GM23338 (cell line): ENCODE measurements around the gene SLC25A22. TPM values are rescaled to one million over a fixed set of nuclear protein-coding genes. Genes with fewer than 3 reads are reported as not detected.

Source experiments
- ATAC-seq: fragments of 200-7000 bp; cut with Tn5 transposase; 3 replicates; pipeline ENCODE4 v1.9.1; 2020
- DNase-seq: peaks from one replicate; pipeline ENCODE4 v3.0.0-alpha.2; 2015; ENCODE audit warnings: low spot score
- H2AFZ ChIP-seq: fragments of 200-600 bp; sonication (generic); 2 replicates; pipeline ENCODE4 v1.8.0; 2016; ENCODE audit warnings: antibody characterized with exemption, mild to moderate bottlenecking, moderate library complexity
- H3F3A ChIP-seq: fragments of 200-600 bp; sonication (generic); replicated peaks from 2 replicates; pipeline ENCODE4 v1.8.0; 2017; ENCODE audit warnings: antibody characterized with exemption, mixed run types, low read depth
- H3K27ac ChIP-seq: fragments of 200-600 bp; sonication (generic); 2 replicates; pipeline ENCODE4 v1.6.1; 2016; ENCODE audit warnings: low read depth
- H3K27me3 ChIP-seq: fragments of 200-600 bp; sonication (generic); 2 replicates; pipeline ENCODE4 v1.8.0; 2016; ENCODE audit warnings: mild to moderate bottlenecking, mixed run types, moderate library complexity; ENCODE audit not compliant: insufficient read depth
- H3K36me3 ChIP-seq: fragments of 200-600 bp; sonication (generic); 2 replicates; pipeline ENCODE4 v1.8.0; 2016; ENCODE audit warnings: mild to moderate bottlenecking; ENCODE audit not compliant: insufficient read depth
- H3K4me1 ChIP-seq: fragments of 200-600 bp; sonication (generic); 2 replicates; pipeline ENCODE4 v1.8.0; 2016; ENCODE audit warnings: mild to moderate bottlenecking, moderate library complexity; ENCODE audit not compliant: insufficient read depth
- H3K4me2 ChIP-seq: fragments of 200-600 bp; sonication (generic); 2 replicates; pipeline ENCODE4 v1.7.1; 2017; ENCODE audit warnings: mixed run types
- H3K4me3 ChIP-seq: fragments of 200-600 bp; sonication (generic); 2 replicates; pipeline ENCODE4 v1.6.1; 2016; ENCODE audit warnings: mixed run types
- H3K79me2 ChIP-seq: fragments of 200-600 bp; sonication (generic); replicated peaks from 2 replicates; pipeline ENCODE4 v1.8.0; 2017; ENCODE audit warnings: mild to moderate bottlenecking; ENCODE audit not compliant: insufficient read depth
- H3K9me2 ChIP-seq: fragments of 200-600 bp; sonication (generic); 2 replicates; pipeline ENCODE4 v1.8.0; 2017; ENCODE audit not compliant: insufficient read depth
- H4K20me1 ChIP-seq: fragments of 200-600 bp; sonication (generic); replicated peaks from 2 replicates; pipeline ENCODE4 v1.8.0; 2017; ENCODE audit warnings: mild to moderate bottlenecking; ENCODE audit not compliant: insufficient read depth
- H3K27ac Mint-ChIP-seq: 2 replicates; pipeline ENCODE4 v1.8.0; 2020; ENCODE audit warnings: inconsistent platforms, mild to moderate bottlenecking, moderate library complexity, mixed read lengths
- H3K27me3 Mint-ChIP-seq: 3 replicates; pipeline ENCODE4 v1.8.0; 2022; ENCODE audit warnings: low read depth, mild to moderate bottlenecking, moderate library complexity, mixed read lengths, inconsistent platforms; ENCODE audit not compliant: insufficient read depth, poor library complexity
- H3K36me3 Mint-ChIP-seq: 3 replicates; pipeline ENCODE4 v1.8.0; 2021; ENCODE audit warnings: low read depth, mild to moderate bottlenecking, inconsistent platforms, moderate library complexity, mixed read lengths
- H3K4me1 Mint-ChIP-seq: 3 replicates; pipeline ENCODE4 v1.8.0; 2020; ENCODE audit warnings: mild to moderate bottlenecking, inconsistent platforms, mixed read lengths
- H3K4me3 Mint-ChIP-seq: 3 replicates; pipeline ENCODE4 v1.8.0; 2021; ENCODE audit warnings: moderate library complexity, mild to moderate bottlenecking, inconsistent platforms, mixed read lengths
- H3K9me3 Mint-ChIP-seq: 3 replicates; pipeline ENCODE4 v1.8.0; 2020; ENCODE audit warnings: moderate library complexity, mild to moderate bottlenecking, inconsistent platforms, mixed read lengths
- EZH2 ChIP-seq: fragments of 200-600 bp; sonication (generic); IDR thresholded peaks from one replicate; pipeline ENCODE4 v1.8.0; 2017; ENCODE audit warnings: antibody characterized with exemption, mild to moderate bottlenecking, low read depth; ENCODE audit not compliant: unreplicated experiment
- EZH2phosphoT487 ChIP-seq: fragments of 200-600 bp; sonication (generic); IDR thresholded peaks from one replicate; pipeline ENCODE4 v1.8.1; 2018; ENCODE audit warnings: antibody characterized with exemption; ENCODE audit not compliant: unreplicated experiment
- JUNB ChIP-seq: IDR thresholded peaks from one replicate; pipeline ENCODE4 v1.6.1; 2016; ENCODE audit warnings: antibody characterized with exemption; ENCODE audit not compliant: unreplicated experiment
- NANOG ChIP-seq: IDR thresholded peaks from 2 replicates; pipeline ENCODE4 v1.6.1; 2016; ENCODE audit warnings: antibody characterized with exemption, borderline replicate concordance
- STAT1 ChIP-seq: IDR thresholded peaks from one replicate; pipeline ENCODE4 v1.6.1; 2016; ENCODE audit warnings: antibody characterized with exemption; ENCODE audit not compliant: unreplicated experiment
- ZNF114 ChIP-seq: fragments of 250-450 bp; sonication (Bioruptor Pico); IDR thresholded peaks from 2 replicates; pipeline ENCODE4 v1.5.0; 2020; ENCODE audit warnings: mild to moderate bottlenecking, moderate library complexity
- ZNF331 ChIP-seq: fragments of 250-450 bp; sonication (Bioruptor Pico); IDR thresholded peaks from 2 replicates; pipeline ENCODE4 v1.5.0; 2020; ENCODE audit warnings: low read depth, mild to moderate bottlenecking, moderate library complexity
- polyA plus RNA-seq: library from polyadenylated mRNA; unstranded; fragments of >200 nt; fragmentation: Nextera tagmentation; extraction: Ambion mirVana; gene quantifications from 2 replicates; pipeline ENCODE4 v1.2.1, GENCODE V29; 2016
- total RNA-seq: library from RNA; depleted of rRNA; stranded (reverse); fragments of >200 nt; shearing (Covaris generic); gene quantifications from 2 replicates; pipeline ENCODE4 v1.2.3, GENCODE V29; 2014
- TF ChIP-seq, protein P1 (sequence below): IDR thresholded peaks from 2 replicates; pipeline ENCODE4 v1.6.1; 2016; ENCODE audit warnings: antibody characterized with exemption
- TF ChIP-seq, protein P2 (sequence below): IDR thresholded peaks from one replicate; pipeline ENCODE4 v1.6.1; 2018; ENCODE audit warnings: antibody characterized with exemption; ENCODE audit not compliant: unreplicated experiment
- TF ChIP-seq, protein P3 (sequence below), 2 experiments: fragments of 200-600 bp in 1 of 2; sonication (generic) in 1 of 2; conservative IDR thresholded peaks; 2 replicates each; pipeline versions ENCODE4 v1.5.1 to v1.6.1; 2016 to 2017; ENCODE audit warnings: antibody characterized with exemption in 2 of 2, low read depth in 2 of 2, mild to moderate bottlenecking in 2 of 2, moderate library complexity in 1 of 2

The SLC25A22 gene
- total and polyA plus RNA-seq, 2 experiments from 2014 or later, result 21.0 to 46.4 TPM

DNA sequence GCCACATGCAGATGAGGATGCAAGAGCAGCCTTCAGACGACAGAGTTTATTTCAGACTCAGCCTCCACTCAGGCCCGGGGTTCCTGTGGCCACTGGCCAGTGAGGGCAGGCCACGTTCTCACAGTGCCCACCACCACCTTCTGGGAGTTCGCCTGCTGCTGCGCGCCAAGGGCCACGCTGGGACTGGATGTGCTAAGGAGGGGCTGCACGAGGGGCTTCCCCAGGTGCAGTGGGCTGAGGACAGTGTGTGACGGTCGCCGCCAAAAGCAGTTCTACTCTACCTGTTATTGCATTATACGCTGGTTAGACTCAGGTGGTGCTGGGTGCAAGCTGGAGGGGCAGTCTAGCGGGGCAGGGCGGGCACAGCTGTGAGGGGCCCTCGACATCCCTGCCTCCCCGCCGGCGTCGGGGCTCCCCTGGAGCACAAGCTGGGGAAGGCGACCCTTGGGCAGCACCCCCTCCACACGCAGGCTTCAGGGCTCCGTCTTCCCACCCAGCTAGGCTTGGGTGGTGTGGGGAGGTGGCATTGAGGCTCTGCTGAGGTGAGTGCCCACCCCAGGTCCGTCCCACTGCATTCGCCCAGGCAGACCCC is 10.9 kb downstream of the SLC25A22 start (continued):
- TF ChIP-seq, protein P1, sequence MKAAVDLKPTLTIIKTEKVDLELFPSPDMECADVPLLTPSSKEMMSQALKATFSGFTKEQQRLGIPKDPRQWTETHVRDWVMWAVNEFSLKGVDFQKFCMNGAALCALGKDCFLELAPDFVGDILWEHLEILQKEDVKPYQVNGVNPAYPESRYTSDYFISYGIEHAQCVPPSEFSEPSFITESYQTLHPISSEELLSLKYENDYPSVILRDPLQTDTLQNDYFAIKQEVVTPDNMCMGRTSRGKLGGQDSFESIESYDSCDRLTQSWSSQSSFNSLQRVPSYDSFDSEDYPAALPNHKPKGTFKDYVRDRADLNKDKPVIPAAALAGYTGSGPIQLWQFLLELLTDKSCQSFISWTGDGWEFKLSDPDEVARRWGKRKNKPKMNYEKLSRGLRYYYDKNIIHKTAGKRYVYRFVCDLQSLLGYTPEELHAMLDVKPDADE, result no peak
- TF ChIP-seq STAT1 (no peak), JUNB (no peak), EZH2 (no peak), ZNF331 (no peak)
- TF ChIP-seq, protein P2, sequence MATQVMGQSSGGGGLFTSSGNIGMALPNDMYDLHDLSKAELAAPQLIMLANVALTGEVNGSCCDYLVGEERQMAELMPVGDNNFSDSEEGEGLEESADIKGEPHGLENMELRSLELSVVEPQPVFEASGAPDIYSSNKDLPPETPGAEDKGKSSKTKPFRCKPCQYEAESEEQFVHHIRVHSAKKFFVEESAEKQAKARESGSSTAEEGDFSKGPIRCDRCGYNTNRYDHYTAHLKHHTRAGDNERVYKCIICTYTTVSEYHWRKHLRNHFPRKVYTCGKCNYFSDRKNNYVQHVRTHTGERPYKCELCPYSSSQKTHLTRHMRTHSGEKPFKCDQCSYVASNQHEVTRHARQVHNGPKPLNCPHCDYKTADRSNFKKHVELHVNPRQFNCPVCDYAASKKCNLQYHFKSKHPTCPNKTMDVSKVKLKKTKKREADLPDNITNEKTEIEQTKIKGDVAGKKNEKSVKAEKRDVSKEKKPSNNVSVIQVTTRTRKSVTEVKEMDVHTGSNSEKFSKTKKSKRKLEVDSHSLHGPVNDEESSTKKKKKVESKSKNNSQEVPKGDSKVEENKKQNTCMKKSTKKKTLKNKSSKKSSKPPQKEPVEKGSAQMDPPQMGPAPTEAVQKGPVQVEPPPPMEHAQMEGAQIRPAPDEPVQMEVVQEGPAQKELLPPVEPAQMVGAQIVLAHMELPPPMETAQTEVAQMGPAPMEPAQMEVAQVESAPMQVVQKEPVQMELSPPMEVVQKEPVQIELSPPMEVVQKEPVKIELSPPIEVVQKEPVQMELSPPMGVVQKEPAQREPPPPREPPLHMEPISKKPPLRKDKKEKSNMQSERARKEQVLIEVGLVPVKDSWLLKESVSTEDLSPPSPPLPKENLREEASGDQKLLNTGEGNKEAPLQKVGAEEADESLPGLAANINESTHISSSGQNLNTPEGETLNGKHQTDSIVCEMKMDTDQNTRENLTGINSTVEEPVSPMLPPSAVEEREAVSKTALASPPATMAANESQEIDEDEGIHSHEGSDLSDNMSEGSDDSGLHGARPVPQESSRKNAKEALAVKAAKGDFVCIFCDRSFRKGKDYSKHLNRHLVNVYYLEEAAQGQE, result no peak

DNA sequence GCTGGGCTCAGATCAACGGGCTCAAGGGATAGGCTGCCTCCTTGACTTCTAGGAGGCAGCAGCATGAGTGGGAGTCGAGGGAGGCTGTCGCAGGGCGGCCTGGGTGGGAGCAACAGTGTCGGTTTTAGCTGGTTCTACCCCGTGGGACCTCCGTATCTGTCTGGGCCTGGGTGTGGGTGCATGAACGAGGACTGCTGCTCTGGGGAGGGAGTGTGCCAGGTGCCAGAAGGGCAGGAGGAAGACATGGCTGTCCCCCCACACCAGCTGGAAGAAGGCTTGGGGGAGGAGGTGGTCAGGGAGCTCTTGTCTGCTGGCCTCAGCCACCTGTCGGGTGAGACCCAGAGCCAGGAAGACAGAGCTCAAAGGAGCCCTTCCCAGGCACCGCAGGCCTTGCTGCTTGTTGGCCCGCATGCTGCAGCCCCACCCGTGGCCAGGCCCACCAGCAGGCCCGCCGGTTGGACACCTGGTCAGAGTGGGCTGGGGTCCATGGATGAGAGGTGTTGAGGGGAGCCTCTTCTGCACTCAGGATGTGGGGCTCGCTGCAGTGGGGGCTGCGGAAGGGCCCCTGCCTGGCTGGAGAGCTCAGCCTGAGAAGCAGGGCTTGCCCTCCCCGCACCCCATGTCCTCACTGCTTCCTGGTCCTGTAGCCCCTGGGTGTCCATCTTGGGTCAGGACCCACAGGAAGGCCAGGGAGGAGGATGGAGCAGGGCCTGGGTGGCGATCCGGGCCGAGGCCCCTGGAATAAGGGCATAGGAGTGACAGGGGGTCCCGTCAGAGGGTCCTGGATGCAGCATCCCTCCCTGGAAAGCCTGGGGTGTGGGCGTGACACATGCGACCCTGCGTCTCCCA is 11.6 kb downstream of the SLC25A22 start:
- H3F3A ChIP-seq, result peaks cover 19% of the 10 kb centered on the region
- H3K4me1 Mint-ChIP-seq, result peaks cover 40% of the 10 kb centered on the region
- no peak overlapping the region for H3K27ac ChIP-seq
- H3K79me2 ChIP-seq, result no peaks in the 10 kb centered on the region
- H3K4me3 Mint-ChIP-seq, result no peak overlapping the region; the same call in 2 of the 3 replicates
- peaks cover 28% of the 10 kb centered on the region for H3K4me1 ChIP-seq
- ATAC-seq (no peak), DNase-seq (no peak)
- H3K36me3 ChIP-seq, result no peaks in the 10 kb centered on the region
- H3K4me3 ChIP-seq, result no peak overlapping the region
- no peaks in the 10 kb centered on the region for H3K27me3 ChIP-seq
- H3K27ac Mint-ChIP-seq, result no peak overlapping the region
- no peaks in the 10 kb centered on the region for H3K9me3 Mint-ChIP-seq
- no peaks in the 10 kb centered on the region for H3K9me2 ChIP-seq
- peaks cover 10% of the 10 kb centered on the region for H4K20me1 ChIP-seq
- H3K4me2 ChIP-seq, result no peak overlapping the region
- H3K27me3 Mint-ChIP-seq, result peaks cover 20% of the 10 kb centered on the region
- H3K36me3 Mint-ChIP-seq, result peaks cover 13% of the 10 kb centered on the region; the same call in 2 of the 3 replicates
- no peak overlapping the region for H2AFZ ChIP-seq
- TF ChIP-seq, protein P2, result no peak
- TF ChIP-seq ZNF114 (no peak), EZH2 (no peak), EZH2phosphoT487 (no peak), NANOG (no peak)
- TF ChIP-seq, protein P1, result no peak
- TF ChIP-seq, protein P3, sequence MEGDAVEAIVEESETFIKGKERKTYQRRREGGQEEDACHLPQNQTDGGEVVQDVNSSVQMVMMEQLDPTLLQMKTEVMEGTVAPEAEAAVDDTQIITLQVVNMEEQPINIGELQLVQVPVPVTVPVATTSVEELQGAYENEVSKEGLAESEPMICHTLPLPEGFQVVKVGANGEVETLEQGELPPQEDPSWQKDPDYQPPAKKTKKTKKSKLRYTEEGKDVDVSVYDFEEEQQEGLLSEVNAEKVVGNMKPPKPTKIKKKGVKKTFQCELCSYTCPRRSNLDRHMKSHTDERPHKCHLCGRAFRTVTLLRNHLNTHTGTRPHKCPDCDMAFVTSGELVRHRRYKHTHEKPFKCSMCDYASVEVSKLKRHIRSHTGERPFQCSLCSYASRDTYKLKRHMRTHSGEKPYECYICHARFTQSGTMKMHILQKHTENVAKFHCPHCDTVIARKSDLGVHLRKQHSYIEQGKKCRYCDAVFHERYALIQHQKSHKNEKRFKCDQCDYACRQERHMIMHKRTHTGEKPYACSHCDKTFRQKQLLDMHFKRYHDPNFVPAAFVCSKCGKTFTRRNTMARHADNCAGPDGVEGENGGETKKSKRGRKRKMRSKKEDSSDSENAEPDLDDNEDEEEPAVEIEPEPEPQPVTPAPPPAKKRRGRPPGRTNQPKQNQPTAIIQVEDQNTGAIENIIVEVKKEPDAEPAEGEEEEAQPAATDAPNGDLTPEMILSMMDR (conservative IDR thresholded peaks at IDR 0.05; ENCODE audit: low read depth in 2 of 2), result no peak
